RCC 7860 (cell line): ENCODE results near the gene SLC29A4.
"Not testable (repeated sequence)": the region's sequence is repeated elsewhere in the genome, so short reads cannot be mapped to it uniquely, and the experiment has no call there.

Experiments used
- DNase-seq: peaks from one replicate; pipeline ENCODE4 v3.0.0-alpha.2; 2015; ENCODE audit warnings: low spot score
- FAIRE-seq: peaks from 2 replicates; lab custom pipeline; 2012; peaks lifted over from hg19 to GRCh38; lab: Jason Lieb, UNC

SLC29A4 gene

GRCh38 chr7:5294169-5294987, 11.6 kb downstream of the SLC29A4 start:
- FAIRE-seq = no peak
- no peak for DNase-seq

GRCh38 chr7:5295039-5296014, 12.6 kb downstream of the SLC29A4 start:
- DNase-seq = no peak
- FAIRE-seq = no peak

- no peak for FAIRE-seq
- no peak for DNase-seq
These were observed 13.4 kb downstream of the SLC29A4 start for GRCh38 chr7:5296015-5296610.

DNA sequence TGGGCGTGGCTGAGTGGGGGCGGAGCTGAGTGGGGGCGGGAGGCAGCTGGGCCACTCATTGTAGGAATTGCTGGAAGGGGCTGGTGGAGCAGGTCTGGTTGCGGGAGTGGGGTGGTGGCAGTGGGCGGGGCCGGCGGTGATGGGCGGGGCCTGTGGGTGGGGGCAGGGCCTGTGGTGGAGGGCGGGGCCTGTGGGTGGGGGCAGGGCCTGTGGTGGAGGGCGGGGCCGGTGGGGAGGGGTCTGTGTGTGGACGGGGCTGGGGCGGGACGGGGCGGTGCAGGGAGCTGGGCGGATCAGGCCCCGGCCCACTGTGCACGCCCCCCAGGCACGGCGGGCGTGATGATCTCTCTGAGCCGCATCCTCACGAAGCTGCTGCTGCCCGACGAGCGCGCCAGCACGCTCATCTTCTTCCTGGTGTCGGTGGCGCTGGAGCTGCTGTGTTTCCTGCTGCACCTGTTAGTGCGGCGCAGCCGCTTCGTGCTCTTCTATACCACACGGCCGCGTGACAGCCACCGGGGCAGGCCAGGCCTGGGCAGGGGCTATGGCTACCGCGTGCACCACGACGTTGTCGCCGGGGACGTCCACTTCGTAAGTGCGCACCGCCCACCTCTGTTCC, 14.0 kb downstream of the SLC29A4 start:
- FAIRE-seq = no peak
- no peak for DNase-seq

DNA sequence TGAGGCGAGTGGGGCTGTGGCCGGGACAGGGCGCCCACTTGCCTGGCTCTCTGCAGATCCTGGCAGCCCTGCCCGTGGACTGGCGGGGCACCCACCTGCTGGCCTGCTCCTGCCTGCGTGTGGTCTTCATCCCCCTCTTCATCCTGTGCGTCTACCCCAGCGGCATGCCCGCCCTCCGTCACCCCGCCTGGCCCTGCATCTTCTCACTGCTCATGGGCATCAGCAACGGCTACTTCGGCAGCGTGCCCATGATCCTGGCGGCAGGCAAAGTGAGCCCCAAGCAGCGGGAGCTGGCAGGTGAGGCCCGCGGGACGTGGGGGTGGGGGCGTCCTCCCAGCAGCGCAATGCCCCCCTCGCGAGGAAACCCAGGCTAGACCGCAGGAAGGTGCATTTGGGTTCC, 17.6 kb downstream of the SLC29A4 start:
- DNase-seq (no peak), FAIRE-seq (no peak)

GRCh38 chr7:5302577-5302976, 19.8 kb downstream of the SLC29A4 start:
- no peak for FAIRE-seq
- no peak for DNase-seq

- DNase-seq = no peak
- no peak for FAIRE-seq
These were observed 20.3 kb downstream of the SLC29A4 start for GRCh38 chr7:5303061-5303460.

GRCh38 chr7:5303591-5304505, 21.1 kb downstream of the SLC29A4 start:
- no peak for DNase-seq
- no peak for FAIRE-seq

DNA sequence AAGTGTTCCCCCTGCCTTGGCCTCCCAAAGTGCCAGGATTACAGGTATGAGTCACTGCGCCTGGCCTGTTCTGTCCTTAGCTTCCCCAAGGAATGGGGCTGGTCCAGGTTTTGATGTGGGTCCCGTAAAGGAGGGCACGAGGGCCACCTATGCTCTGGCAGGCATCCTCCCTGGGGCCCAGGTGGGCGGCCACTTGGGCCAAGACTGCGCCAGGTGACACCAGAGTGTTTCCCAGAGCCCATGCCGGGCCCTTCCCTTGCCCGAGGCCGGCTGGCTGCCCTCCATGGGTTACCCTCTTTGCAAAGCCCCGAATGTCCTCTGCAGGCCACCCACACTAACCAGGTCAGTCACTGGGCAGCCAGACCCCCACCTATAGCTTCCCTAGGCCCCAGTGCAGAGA, 22.3 kb downstream of the SLC29A4 start:
- FAIRE-seq = not testable (repeated sequence)

DNA sequence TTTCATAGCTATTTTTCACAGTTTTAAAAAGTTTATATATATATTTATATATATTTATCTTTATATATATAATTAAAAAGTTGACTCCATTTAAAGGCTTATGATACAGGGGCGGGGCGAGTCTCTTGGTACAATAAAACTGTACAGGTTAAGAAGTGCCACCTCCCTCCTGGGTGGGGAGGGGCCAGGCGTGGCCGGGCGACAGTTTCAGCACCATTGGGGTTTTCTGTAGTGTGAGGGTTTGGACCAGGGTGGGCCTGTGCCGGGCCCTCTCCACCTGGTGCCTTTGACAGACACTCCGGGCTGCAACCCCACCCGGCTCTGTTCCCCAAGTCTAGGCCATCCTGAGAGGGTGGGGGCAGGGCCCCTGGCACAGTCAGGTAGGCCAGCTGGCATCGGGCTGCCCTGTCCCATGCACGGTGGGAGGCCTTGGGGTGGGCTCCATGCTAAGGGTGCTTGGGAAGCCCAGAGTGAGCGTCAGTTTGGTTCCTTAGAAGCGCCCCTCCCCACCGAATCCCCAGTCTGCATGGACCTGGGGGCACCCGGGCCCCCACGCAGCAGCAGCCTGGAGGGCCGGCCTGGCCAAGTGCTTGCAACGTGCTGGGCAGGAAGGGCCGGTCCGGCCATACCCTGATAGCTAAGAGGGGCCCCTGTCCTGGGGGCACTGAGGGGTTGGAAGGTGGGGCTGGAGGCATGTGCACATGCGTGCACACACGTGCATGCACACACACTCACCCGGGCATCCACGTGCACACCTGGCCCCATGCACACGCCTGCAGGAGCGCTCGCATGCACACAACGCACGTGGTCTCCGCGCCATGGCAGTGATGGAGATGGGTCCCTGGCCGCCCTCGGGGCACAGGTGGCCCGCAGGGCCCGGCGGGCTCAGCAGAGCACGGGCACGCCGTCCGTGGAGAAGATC, 24.7 kb downstream of the SLC29A4 start:
- peak; percentile 28 for FAIRE-seq
- not testable (repeated sequence) for DNase-seq

More for the DNA sequence above, 22.3 kb downstream of the SLC29A4 start:
- not testable (repeated sequence) for DNase-seq

GRCh38 chr7:5309146-5309545, 26.4 kb downstream of the SLC29A4 start:
- DNase-seq (no peak), FAIRE-seq (no peak)

GRCh38 chr7:5310822-5311405, 28.2 kb downstream of the SLC29A4 start:
- no peak for FAIRE-seq
- no peak for DNase-seq

GRCh38 chr7:5312276-5313070, 29.7 kb downstream of the SLC29A4 start:
- DNase-seq, FAIRE-seq: not testable (repeated sequence)

- FAIRE-seq, DNase-seq: not testable (repeated sequence)
These were observed 30.5 kb downstream of the SLC29A4 start for GRCh38 chr7:5313076-5313885.

DNA sequence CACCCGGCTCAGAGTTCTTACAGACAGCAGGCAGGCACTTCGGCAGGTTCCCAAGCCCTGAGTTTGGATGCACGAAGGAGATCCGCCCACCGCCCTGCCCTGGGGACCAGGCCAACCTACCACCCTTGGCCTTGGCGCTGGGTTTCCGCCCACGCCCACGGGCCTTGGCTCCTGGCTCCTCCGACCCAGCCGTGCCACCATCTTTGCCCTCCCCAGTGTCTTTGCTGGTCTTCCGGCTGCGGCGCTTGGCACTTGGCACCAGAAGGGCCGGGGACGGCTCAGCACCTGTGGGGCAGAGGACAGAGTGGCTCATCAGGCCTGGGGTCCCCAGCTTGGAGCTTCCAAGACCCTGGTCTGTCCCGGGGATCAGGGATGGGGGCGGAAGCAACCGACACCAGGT, 32.1 kb downstream of the SLC29A4 start:
- DNase-seq = no peak
- no peak for FAIRE-seq

DNA sequence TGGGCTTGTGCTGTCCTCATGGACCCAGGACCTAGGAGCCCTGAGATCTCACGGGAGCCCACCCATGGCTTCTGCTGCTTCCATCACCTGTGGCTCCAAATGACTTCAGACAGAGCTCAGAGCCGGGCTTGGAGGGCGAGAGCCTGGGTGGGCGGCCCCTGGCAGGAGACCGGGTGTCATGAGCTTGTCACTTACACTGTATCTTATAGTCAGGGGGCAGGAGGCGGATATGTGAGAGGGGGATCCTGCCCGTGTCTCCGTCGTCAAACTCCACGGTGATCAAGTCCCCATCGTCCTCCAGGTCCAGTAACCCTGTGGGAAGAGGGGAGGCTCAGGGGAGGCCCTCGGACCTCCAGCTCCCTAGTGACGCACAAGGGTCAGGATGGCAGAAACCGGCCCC, 33.0 kb downstream of the SLC29A4 start:
- DNase-seq (no peak), FAIRE-seq (no peak)

GRCh38 chr7:5318613-5319012, 35.9 kb downstream of the SLC29A4 start:
- FAIRE-seq, DNase-seq: not testable (repeated sequence)
